Measurements from ENCODE around the gene TTC34.

Gene TTC34

GRCh38 chr1:2604844-2605508 lies 196.5 kb downstream of the TTC34 start:
- no peak for DNase-seq (ENCODE audit: low read depth)

GRCh38 chr1:2604156-2604843 lies 197.2 kb downstream of the TTC34 start:
- DNase-seq (ENCODE audit: low read depth) = no peak

- no peak for DNase-seq (ENCODE audit: low read depth)
Observed at GRCh38 chr1:2603521-2604155, 197.9 kb downstream of the TTC34 start.

- DNase-seq (ENCODE audit: low read depth) = no peak
Observed at GRCh38 chr1:2602866-2603520, 198.5 kb downstream of the TTC34 start.

GRCh38 chr1:2602311-2602835 lies 199.1 kb downstream of the TTC34 start:
- no peak for DNase-seq (ENCODE audit: low read depth)

GRCh38 chr1:2601721-2602303 lies 199.7 kb downstream of the TTC34 start:
- no peak for DNase-seq (ENCODE audit: low read depth)

GRCh38 chr1:2598329-2598931 lies 203.1 kb downstream of the TTC34 start:
- DNase-seq (ENCODE audit: low read depth) = no peak

GRCh38 chr1:2597441-2598328 lies 203.8 kb downstream of the TTC34 start:
- no peak for DNase-seq (ENCODE audit: low read depth)

- DNase-seq (ENCODE audit: low read depth) = no peak
Observed at GRCh38 chr1:2596530-2597333, 204.8 kb downstream of the TTC34 start.

- no peak for DNase-seq (ENCODE audit: low read depth)
Observed at GRCh38 chr1:2595812-2596529, 205.5 kb downstream of the TTC34 start.

- no peak for DNase-seq (ENCODE audit: low read depth)
Observed at GRCh38 chr1:2595261-2595811, 206.2 kb downstream of the TTC34 start.

GRCh38 chr1:2594641-2595131 lies 206.8 kb downstream of the TTC34 start:
- DNase-seq (ENCODE audit: low read depth) = no peak

- no peak for DNase-seq (ENCODE audit: low read depth)
Observed at GRCh38 chr1:2594001-2594640, 207.4 kb downstream of the TTC34 start.

GRCh38 chr1:2593251-2593878 lies 208.1 kb downstream of the TTC34 start:
- DNase-seq (ENCODE audit: low read depth) = no peak

- DNase-seq (ENCODE audit: low read depth) = no peak
Observed at GRCh38 chr1:2592672-2593071, 208.8 kb downstream of the TTC34 start.

GRCh38 chr1:2591581-2592261 lies 209.8 kb downstream of the TTC34 start:
- DNase-seq (ENCODE audit: low read depth) = no peak

GRCh38 chr1:2591233-2591580 lies 210.3 kb downstream of the TTC34 start:
- no peak for DNase-seq (ENCODE audit: low read depth)
